ENCODE data around the gene ARFGEF3.

- TF ChIP-seq POLR2A (IDR thresholded peaks at IDR 0.05), result no peak
- no peak for TF ChIP-seq CTCF (IDR thresholded peaks at IDR 0.05)
Observed at GRCh38 chr6:138271451-138271850, 109.7 kb downstream of the ARFGEF3 start.
